Nephron progenitor cell (in vitro differentiated cells): ENCODE measurements around the gene HIPK1.

Experiments used
- DNase-seq: peaks from one replicate; pipeline ENCODE4 v3.0.0; 2021
- H3K27ac Mint-ChIP-seq: 2 replicates; pipeline ENCODE4 v1.8.0; 2021; ENCODE audit warnings: mild to moderate bottlenecking, moderate library complexity, mixed read lengths
- H3K27me3 Mint-ChIP-seq: 2 replicates; pipeline ENCODE4 v1.8.0; 2021; ENCODE audit warnings: mild to moderate bottlenecking, low read depth, mixed read lengths; ENCODE audit not compliant: poor library complexity
- H3K36me3 Mint-ChIP-seq: 2 replicates; pipeline ENCODE4 v1.8.0; 2021; ENCODE audit warnings: low read depth, mixed read lengths
- H3K4me1 Mint-ChIP-seq: 2 replicates; pipeline ENCODE4 v1.8.0; 2021; ENCODE audit warnings: mixed read lengths
- H3K4me3 Mint-ChIP-seq: 2 replicates; pipeline ENCODE4 v1.8.0; 2021; ENCODE audit warnings: mild to moderate bottlenecking, moderate library complexity, mixed read lengths
- H3K9me3 Mint-ChIP-seq: 2 replicates; pipeline ENCODE4 v1.8.0; 2021; ENCODE audit warnings: mild to moderate bottlenecking, moderate library complexity, mixed read lengths
- CTCF ChIP-seq: fragments of 200-600 bp; sonication (generic); IDR thresholded peaks from 2 replicates; pipeline ENCODE4 v1.5.0; 2021; ENCODE audit warnings: antibody characterized with exemption

Gene HIPK1

GRCh38 chr1:113929750-113930498 is 800 bp downstream of the HIPK1 start:
- H3K4me3 Mint-ChIP-seq = peak overlapping the region; percentile 97
- no peaks in the 10 kb centered on the region for H3K9me3 Mint-ChIP-seq
- peaks cover 4% of the 10 kb centered on the region for H3K36me3 Mint-ChIP-seq
- H3K27me3 Mint-ChIP-seq = peaks cover 17% of the 10 kb centered on the region
- H3K4me1 Mint-ChIP-seq = peaks cover 57% of the 10 kb centered on the region
- TF ChIP-seq CTCF = no peak
- peak overlapping the region; percentile 99 for H3K27ac Mint-ChIP-seq
- no peak for DNase-seq

GRCh38 chr1:113930499-113931161 is 1.5 kb downstream of the HIPK1 start:
- Mint-ChIP-seq H3K9me3 (no peaks in the 10 kb centered on the region), H3K4me1 (peaks cover 57% of the 10 kb centered on the region), H3K4me3 (peak overlapping the region; percentile 97), H3K27me3 (peaks cover 10% of the 10 kb centered on the region), H3K27ac (peak overlapping the region; percentile 99), H3K36me3 (peaks cover 4% of the 10 kb centered on the region)
- no peak for TF ChIP-seq CTCF
- peak; percentile 11 for DNase-seq

- no peak for TF ChIP-seq CTCF
- DNase-seq = no peak
- Mint-ChIP-seq H3K9me3 (no peaks in the 10 kb centered on the region), H3K36me3 (peaks cover 4% of the 10 kb centered on the region), H3K27ac (peak overlapping the region; percentile 99), H3K4me1 (peaks cover 57% of the 10 kb centered on the region), H3K4me3 (peak overlapping the region; percentile 97), H3K27me3 (peaks cover 7% of the 10 kb centered on the region)
Measured at GRCh38 chr1:113931451-113931851, 2.3 kb downstream of the HIPK1 start.

GRCh38 chr1:113934006-113934405 is 4.9 kb downstream of the HIPK1 start:
- Mint-ChIP-seq H3K36me3 (peaks cover 4% of the 10 kb centered on the region), H3K27ac (no peak overlapping the region), H3K4me3 (no peak overlapping the region), H3K4me1 (peaks cover 54% of the 10 kb centered on the region), H3K9me3 (no peaks in the 10 kb centered on the region), H3K27me3 (no peaks in the 10 kb centered on the region)
- no peak for DNase-seq
- no peak for TF ChIP-seq CTCF

GRCh38 chr1:113934511-113935055 is 5.5 kb downstream of the HIPK1 start:
- no peaks in the 10 kb centered on the region for H3K27me3 Mint-ChIP-seq
- TF ChIP-seq CTCF = no peak
- peaks cover 4% of the 10 kb centered on the region for H3K36me3 Mint-ChIP-seq
- no peak overlapping the region for H3K27ac Mint-ChIP-seq
- H3K4me1 Mint-ChIP-seq = peaks cover 58% of the 10 kb centered on the region
- no peak for DNase-seq
- no peak overlapping the region for H3K4me3 Mint-ChIP-seq
- no peaks in the 10 kb centered on the region for H3K9me3 Mint-ChIP-seq
